Osteocyte (in vitro differentiated cells): ENCODE data around the gene HCRTR2. TPM values are rescaled to one million over a fixed set of nuclear protein-coding genes. Genes with fewer than 3 reads are reported as not detected.

Source experiments
- DNase-seq: peaks from one replicate; pipeline ENCODE4 v3.0.0; 2021; ENCODE audit warnings: mixed read lengths; ENCODE audit not compliant: unreplicated experiment; ENCODE audit errors: extremely low spot score
- H3K27ac Mint-ChIP-seq: one replicate; pipeline ENCODE4 v1.8.0; 2021; ENCODE audit warnings: mild to moderate bottlenecking, mixed read lengths; ENCODE audit not compliant: unreplicated experiment
- H3K27me3 Mint-ChIP-seq: one replicate; pipeline ENCODE4 v1.8.0; 2021; ENCODE audit warnings: mixed read lengths; ENCODE audit not compliant: unreplicated experiment
- H3K36me3 Mint-ChIP-seq: one replicate; pipeline ENCODE4 v1.8.0; 2021; ENCODE audit warnings: mixed read lengths; ENCODE audit not compliant: unreplicated experiment
- H3K4me1 Mint-ChIP-seq: one replicate; pipeline ENCODE4 v1.8.0; 2021; ENCODE audit warnings: mixed read lengths; ENCODE audit not compliant: unreplicated experiment
- H3K4me3 Mint-ChIP-seq: one replicate; pipeline ENCODE4 v1.8.0; 2021; ENCODE audit warnings: mild to moderate bottlenecking, moderate library complexity, mixed read lengths; ENCODE audit not compliant: unreplicated experiment
- H3K9me3 Mint-ChIP-seq: one replicate; pipeline ENCODE4 v1.8.0; 2021; ENCODE audit warnings: mixed read lengths; ENCODE audit not compliant: unreplicated experiment
- CTCF ChIP-seq: fragments of 200-600 bp; sonication (generic); IDR thresholded peaks from 2 replicates; pipeline ENCODE4 v1.5.0; 2021; ENCODE audit warnings: antibody characterized with exemption, mild to moderate bottlenecking, moderate library complexity
- total RNA-seq: library from RNA; stranded (reverse); gene quantifications from 2 replicates; pipeline ENCODE4 v1.2.1, GENCODE V29; 2021

HCRTR2 gene
- total RNA-seq, 1 donor from 2014 or later: not detected

DNA sequence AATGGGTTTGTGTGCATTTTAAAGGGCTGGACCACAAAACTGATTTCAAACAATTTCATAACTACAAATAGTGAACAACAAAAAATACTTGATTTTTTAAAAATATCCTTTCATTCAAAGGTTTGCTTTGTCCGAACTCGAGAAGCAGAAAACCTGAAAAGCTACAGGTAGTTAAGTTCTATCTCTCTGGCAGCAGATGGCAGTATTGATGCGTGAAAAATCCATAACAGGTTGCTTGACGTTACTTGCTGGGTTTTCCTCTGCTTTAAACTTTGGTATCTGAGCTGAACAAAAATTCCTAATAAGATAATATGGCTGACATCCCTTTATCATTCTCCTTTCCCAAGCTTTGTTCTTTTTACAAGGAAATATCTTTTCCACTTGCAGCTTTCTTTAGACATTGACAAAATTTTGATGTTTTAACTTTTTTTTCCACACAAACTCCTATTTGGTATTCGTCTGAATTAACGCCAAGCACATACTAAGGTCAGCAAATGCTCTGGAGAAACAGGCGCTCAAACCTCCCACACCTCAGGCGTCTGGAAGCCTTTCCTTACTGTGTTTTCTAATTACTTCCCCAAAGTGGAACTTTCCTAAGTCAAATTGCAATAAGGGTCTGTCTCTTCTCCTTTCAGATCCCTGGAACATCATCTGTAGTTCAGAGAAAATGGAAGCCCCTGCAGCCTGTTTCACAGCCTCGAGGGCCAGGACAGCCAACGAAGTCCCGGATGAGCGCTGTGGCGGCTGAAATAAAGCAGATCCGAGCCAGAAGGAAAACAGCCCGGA lies 102.6 kb downstream of the HCRTR2 start:
- Mint-ChIP-seq H3K9me3 (no peaks in the 10 kb centered on the region), H3K27me3 (peaks cover 56% of the 10 kb centered on the region), H3K4me3 (no peak overlapping the region), H3K27ac (no peak overlapping the region), H3K36me3 (no peaks in the 10 kb centered on the region), H3K4me1 (peaks cover 5% of the 10 kb centered on the region)
- TF ChIP-seq CTCF: peak; percentile 77
- DNase-seq: no peak

GRCh38 chr6:55277646-55278045 lies 103.3 kb downstream of the HCRTR2 start:
- no peak for DNase-seq
- Mint-ChIP-seq H3K27ac (no peak overlapping the region), H3K4me1 (peaks cover 5% of the 10 kb centered on the region), H3K4me3 (no peak overlapping the region), H3K36me3 (no peaks in the 10 kb centered on the region), H3K9me3 (no peaks in the 10 kb centered on the region), H3K27me3 (peaks cover 54% of the 10 kb centered on the region)
- no peak for TF ChIP-seq CTCF

- Mint-ChIP-seq H3K4me3 (no peak overlapping the region), H3K27ac (no peak overlapping the region), H3K27me3 (peaks cover 44% of the 10 kb centered on the region), H3K9me3 (no peaks in the 10 kb centered on the region), H3K36me3 (no peaks in the 10 kb centered on the region), H3K4me1 (peaks cover 5% of the 10 kb centered on the region)
- TF ChIP-seq CTCF: no peak
- DNase-seq: no peak
Measured at GRCh38 chr6:55281215-55281614, 106.9 kb downstream of the HCRTR2 start.

DNA sequence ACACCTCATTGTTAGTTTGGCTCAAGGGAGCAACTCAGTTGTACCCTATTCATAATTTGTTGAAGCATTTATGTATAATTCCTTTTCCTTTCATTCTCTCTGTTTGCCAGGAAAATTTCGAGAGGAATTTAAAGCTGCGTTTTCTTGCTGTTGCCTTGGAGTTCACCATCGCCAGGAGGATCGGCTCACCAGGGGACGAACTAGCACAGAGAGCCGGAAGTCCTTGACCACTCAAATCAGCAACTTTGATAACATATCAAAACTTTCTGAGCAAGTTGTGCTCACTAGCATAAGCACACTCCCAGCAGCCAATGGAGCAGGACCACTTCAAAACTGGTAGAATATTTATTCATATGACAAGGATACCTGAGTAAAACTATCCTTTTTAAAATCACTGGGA lies 107.8 kb downstream of the HCRTR2 start:
- Mint-ChIP-seq H3K27ac (no peak overlapping the region), H3K27me3 (peaks cover 39% of the 10 kb centered on the region), H3K4me1 (peaks cover 2% of the 10 kb centered on the region), H3K4me3 (no peak overlapping the region), H3K9me3 (no peaks in the 10 kb centered on the region), H3K36me3 (no peaks in the 10 kb centered on the region)
- TF ChIP-seq CTCF: no peak
- no peak for DNase-seq

DNA sequence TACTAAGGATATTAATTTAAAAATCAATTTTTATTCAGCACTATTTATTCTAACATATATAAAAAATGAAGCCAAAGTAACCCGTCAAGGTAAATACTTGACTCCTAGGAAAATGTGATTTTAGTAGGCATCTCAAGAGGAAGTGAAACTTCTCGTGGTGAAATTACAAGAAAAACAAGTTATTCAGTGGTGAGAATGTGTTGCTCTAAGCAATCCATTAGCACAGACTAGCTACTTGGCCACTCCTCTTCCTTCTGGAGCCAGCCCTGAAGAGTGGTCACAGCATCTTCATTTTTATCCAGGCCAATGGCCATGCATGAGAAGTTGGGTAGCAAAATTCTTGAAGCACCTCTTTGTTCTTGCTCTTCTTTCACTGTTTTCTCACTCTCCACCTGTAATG lies 112.5 kb downstream of the HCRTR2 start:
- Mint-ChIP-seq H3K4me1 (no peaks in the 10 kb centered on the region), H3K9me3 (no peaks in the 10 kb centered on the region), H3K4me3 (no peak overlapping the region), H3K27me3 (peaks cover 32% of the 10 kb centered on the region), H3K36me3 (no peaks in the 10 kb centered on the region), H3K27ac (no peak overlapping the region)
- no peak for TF ChIP-seq CTCF
- no peak for DNase-seq
